Tongue (tissue), 2 donors: ENCODE data around the gene SUSD1. TPM values are rescaled to one million over a fixed set of nuclear protein-coding genes. Genes with fewer than 3 reads are reported as not detected.
"Not testable (repeated sequence)": the region's sequence is repeated elsewhere in the genome, so short reads cannot be mapped to it uniquely, and the experiment has no call there.

ENCODE experiments used
- DNase-seq: peaks from one replicate; pipeline ENCODE4 v3.0.0-alpha.2; 2015
- total RNA-seq: library from RNA; depleted of rRNA; stranded (reverse); fragments of >200 nt; gene quantifications from one replicate; pipeline ENCODE4 v1.2.3, GENCODE V29; 2014

Gene SUSD1
- 16.0 TPM for total RNA-seq

GRCh38 chr9:112174965-112175795 lies at the start of gene SUSD1:
SUSD1 (minus strand) TSS chr9:112175297; CDS start chr9:112175235, 62 bp downstream.
- DNase-seq: peak; percentile 53

GRCh38 chr9:112224401-112225289 lies 49.5 kb upstream of the SUSD1 start:
- no peak for DNase-seq

- no peak for DNase-seq
Observed at GRCh38 chr9:112218908-112219307, 43.8 kb upstream of the SUSD1 start.

- no peak for DNase-seq
Observed at GRCh38 chr9:112212926-112213325, 37.8 kb upstream of the SUSD1 start.

- no peak for DNase-seq
Observed at GRCh38 chr9:112207451-112207850, 32.4 kb upstream of the SUSD1 start.

- DNase-seq: no peak
Observed at GRCh38 chr9:112203536-112203935, 28.4 kb upstream of the SUSD1 start.

- no peak for DNase-seq
Observed at GRCh38 chr9:112200711-112201110, 25.6 kb upstream of the SUSD1 start.

GRCh38 chr9:112198646-112199045 lies 23.5 kb upstream of the SUSD1 start:
- DNase-seq: no peak

GRCh38 chr9:112194969-112195431 lies 19.9 kb upstream of the SUSD1 start:
- DNase-seq: peak; percentile 34

- no peak for DNase-seq
Observed at GRCh38 chr9:112193572-112194288, 18.6 kb upstream of the SUSD1 start.

GRCh38 chr9:112190320-112190719 lies 15.2 kb upstream of the SUSD1 start:
- DNase-seq: not testable (repeated sequence)

- no peak for DNase-seq
Observed at GRCh38 chr9:112188884-112189283, 13.8 kb upstream of the SUSD1 start.

GRCh38 chr9:112187404-112187803 lies 12.3 kb upstream of the SUSD1 start:
- DNase-seq: no peak

- no peak for DNase-seq
Observed at GRCh38 chr9:112186695-112187094, 11.6 kb upstream of the SUSD1 start.

- peak; percentile 43 for DNase-seq
Observed at GRCh38 chr9:112184946-112185345, 9.8 kb upstream of the SUSD1 start.

- no peak for DNase-seq
Observed at GRCh38 chr9:112184221-112184620, 9.1 kb upstream of the SUSD1 start.

GRCh38 chr9:112180387-112180881 lies 5.3 kb upstream of the SUSD1 start:
- DNase-seq: no peak

- no peak for DNase-seq
Observed at GRCh38 chr9:112179816-112180215, 4.7 kb upstream of the SUSD1 start.

GRCh38 chr9:112176524-112176923 lies 1.4 kb upstream of the SUSD1 start:
- no peak for DNase-seq

GRCh38 chr9:112175796-112176315 lies 759 bp upstream of the SUSD1 start:
- DNase-seq: no peak

- DNase-seq: peak; percentile 54
Observed at GRCh38 chr9:112174222-112174964, 704 bp downstream of the SUSD1 start.
